ENCODE measurements around the gene COL7A1.
"Not testable (repeated sequence)": the region's sequence is repeated elsewhere in the genome, so short reads cannot be mapped to it uniquely, and the experiment has no call there.

Gene COL7A1

DNA sequence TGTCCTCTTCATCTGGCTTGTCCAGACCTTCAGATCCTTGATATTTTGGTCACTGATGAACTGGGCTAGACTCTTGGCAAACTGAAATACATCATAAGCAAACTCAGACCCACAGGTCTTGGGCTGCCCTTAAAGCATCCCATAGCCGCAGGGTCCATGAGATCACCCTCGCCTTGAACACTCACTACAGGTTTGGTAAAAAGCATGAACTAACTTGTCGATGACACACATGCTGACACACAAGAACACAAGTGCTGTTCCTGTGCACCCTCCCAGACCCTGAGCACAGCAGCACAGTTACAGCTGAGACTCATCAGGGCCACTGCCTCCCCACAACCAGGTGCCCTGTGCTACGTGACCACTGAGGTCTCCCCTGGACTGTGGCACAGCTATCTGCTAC, 59.6 kb downstream of the COL7A1 start:
- no peak for DNase-seq

DNA sequence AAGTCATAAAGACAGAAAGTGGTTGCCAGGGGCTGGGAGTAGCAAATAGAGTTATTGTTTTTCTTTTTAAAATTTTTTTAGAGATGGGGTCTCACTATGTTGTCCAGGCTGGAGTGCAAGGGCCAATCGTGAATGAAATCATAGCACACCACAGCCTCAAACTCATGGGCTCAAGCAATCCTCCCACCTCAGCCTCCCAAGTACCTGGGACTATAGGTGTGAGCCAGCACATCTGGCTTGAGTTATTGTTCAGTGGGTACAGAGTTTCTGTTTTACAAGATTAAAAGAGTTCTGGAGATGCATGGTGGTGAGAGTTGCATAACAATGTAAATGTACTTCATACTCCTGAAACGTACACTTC, 62.2 kb downstream of the COL7A1 start:
- DNase-seq, result no peak

DNA sequence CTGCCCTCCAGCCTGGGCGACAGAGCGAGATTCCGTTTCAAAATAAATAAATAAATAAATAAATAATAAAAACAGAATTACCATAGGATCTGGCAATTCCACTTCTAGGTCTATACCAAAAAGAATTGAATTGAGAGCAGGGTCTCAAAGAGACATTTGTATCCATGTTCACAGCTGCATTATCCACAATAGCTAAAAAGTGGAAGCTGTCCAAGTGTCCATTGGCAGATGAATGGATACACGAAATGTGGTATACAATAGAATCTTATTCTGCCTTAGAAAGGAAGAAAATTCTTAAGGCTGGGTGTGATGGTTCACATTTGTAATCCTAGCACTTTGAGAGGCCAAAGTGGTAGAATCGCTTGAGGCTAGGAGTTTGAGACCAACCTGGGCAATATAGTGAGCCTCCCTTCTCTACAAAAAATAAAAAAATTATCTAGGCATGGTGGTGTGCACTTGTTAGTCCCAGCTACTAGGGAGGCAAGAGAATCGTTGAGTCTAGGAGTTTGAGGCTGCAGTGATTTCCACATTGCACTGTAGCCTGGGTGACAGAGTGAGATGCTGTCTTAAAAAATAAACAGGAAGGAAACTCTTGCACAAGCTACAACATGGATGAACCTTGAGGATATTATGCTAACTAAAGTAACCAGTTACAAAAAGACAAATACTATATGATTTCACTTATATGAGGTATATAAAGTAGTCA, 62.7 kb downstream of the COL7A1 start:
- DNase-seq, result no peak

DNA sequence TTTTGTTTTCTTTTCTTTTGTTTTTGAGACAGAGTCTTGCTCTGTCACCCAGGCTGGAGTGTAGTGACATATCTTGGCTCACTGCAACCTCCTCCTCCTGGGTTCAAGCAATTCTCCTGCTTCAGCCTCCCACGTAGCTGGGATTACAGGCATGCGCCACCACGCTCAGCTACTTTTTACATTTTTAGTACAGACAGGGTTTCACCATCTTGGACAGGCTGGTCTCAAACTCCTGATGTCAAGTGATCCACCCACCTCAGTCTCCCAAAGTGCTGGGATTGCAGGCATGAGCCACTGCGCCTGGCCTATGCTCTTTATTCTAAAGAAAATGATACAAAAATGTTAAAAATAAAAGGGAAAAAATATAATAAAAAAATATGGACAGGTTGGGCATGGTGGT, 64.4 kb downstream of the COL7A1 start:
- DNase-seq, result not testable (repeated sequence)

DNA sequence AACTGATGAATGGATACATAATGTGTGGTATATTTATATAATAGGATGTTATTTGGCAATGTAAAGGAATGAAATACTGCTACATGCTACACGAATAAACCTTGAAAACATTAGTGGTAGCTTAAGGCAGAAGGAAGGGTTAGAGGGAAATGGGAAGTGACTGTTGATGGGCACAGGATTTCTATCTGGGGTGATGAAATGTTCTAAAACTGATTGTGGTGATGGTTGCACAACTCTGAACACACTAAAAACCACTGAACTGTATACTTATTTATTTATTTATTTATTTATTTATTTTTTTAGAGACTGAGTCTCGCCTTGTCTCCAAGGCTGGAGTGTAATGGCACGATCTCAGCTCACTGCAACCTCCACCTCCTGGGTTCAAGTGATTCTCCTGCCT, 66.4 kb downstream of the COL7A1 start:
- no peak for DNase-seq

DNA sequence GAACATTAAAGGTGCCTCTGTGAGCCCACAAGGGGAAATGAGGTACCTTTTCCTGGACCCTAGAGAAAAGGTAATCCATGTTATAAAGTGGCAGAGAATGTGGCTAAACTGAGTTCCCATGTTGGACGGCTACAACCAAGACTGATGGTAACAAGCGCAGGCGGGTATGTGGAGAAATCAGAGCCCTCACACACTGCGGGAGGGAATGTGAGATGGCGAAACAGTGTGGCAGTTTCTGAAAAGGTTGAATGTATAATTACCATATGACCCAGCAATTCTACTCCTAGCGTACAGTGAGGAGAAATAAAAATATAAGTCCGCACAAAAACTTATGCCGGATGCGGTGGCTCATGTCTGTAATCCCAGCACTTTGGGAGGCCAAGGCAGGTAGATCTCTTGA, 67.1 kb downstream of the COL7A1 start:
- DNase-seq, result no peak

DNA sequence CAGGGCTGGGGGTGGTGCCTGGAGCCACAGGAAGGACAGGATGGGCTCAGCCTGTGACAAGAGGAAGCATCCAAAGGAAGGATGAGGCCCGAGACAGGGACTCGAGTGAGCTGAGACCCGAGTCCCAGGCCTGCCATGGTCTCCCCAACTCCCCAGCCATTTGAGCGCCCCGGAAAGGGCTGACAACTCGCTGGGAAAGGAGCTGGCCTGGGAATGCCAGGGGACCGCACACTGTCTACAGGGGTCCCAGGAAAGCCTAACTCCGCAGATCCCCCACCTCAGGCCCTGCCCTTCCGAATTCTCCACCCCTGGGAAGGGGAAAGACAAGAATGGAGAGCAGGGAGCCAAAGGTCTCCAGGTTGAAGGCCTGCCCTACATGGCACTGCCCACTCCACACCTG, 70.2 kb downstream of the COL7A1 start:
- no peak for DNase-seq

DNA sequence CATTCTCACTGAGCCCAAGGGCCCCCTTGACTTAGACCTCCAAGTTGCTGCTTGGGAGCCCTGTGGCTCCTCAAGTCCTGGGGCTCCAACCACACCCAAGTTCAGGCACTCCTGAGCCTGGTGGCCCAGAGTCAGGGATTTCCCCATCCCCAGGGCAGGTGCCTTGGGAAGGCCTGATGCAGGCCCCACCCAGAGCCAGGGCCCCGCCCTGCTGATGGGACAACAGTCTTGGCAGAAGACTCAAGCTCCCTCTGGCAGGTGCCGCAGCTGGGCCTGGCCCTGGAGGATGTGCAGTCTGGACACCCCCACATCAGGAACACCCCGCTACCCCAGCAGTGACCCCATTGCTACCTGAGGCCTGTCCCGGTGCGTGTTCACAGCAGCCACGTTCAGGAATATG, 73.5 kb downstream of the COL7A1 start:
- DNase-seq, result no peak

DNA sequence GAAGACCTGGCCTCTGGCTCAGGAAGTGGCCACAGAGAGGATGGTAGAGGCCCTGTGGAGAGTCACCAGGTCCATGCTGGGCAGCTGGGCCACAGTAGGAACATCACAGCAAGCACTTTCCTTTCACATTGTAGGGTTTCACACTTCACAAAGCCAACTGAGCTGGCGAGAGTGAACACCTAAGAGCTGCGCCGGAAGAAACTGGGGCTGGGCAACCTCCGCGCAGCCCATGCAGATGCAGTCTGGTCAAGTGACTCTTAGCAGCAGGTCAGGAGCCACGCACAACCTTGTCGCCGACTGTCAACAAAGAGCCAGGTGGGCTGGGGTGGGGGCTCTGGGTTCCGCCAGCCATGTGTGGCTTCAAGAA, 75.9 kb downstream of the COL7A1 start:
- no peak for DNase-seq

DNA sequence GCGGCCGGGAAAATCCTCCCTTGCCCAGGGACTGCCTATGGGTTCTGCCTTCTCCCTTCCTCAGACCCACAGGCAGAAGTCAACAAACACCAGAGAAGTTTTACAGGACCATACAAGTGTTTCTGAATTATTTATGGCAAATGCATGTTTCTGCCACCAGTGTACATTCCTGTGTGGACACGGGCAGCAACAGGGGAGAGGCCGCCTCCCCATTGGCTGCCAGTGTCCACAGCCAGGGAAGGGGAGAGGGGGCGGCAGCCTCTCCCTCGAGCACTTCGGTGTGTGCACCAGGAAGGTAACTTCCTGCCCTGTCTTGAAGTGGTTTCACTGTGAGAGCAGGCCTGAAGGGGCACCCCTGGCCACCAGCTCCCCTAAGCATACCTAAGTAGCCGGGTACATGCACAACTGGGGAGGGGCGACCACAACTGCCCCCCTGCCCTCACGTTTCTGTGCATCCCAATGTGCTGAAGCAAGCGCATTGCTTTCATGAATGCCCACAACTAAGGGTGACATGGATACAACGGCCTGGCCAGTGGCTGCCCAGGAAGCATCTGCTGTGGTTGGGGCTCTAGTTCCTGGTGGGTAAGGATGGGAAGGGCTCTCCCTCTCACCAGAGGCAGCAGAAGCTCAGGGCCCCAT, 76.4 kb downstream of the COL7A1 start:
- DNase-seq, result no peak

DNA sequence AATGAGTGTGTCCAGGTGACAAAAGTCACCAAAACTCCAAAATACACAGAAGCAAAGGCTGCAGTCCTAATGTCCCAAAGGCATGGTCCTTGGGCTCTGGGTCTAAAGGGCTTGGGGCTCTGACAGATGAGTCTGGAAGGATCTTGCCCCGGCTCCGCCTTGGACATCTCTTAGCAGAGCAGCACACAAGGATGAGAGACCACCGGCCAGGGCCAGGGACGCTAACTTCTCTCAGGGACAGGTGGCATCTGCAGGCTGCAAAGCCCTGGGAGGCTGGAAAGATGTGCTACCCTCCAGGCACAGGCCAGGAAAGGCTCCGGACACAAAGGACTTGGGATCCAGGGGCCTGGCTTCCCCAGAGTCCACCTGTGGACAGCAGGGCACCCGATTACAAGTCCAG, 77.1 kb downstream of the COL7A1 start:
- DNase-seq, result no peak

DNA sequence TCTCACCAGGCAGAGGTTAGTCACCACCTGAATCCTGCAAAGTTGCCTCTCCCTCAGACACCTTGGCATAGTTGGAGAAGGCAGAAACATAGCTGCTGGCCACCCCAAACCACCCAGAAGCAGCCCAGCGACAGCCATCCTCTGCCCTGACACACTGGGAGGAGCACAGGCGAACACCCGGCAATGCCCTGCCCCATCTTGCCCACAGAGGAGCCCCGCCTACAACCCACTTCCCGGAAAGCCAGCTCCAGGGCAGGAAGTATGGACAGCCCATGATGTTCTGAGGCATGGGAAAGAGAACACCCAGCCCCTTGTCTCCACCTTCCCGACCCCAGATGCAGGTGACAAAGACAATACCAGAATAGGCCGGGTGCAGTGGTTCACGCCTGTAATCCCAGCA, 78.6 kb downstream of the COL7A1 start:
- peak; percentile 8 for DNase-seq

DNA sequence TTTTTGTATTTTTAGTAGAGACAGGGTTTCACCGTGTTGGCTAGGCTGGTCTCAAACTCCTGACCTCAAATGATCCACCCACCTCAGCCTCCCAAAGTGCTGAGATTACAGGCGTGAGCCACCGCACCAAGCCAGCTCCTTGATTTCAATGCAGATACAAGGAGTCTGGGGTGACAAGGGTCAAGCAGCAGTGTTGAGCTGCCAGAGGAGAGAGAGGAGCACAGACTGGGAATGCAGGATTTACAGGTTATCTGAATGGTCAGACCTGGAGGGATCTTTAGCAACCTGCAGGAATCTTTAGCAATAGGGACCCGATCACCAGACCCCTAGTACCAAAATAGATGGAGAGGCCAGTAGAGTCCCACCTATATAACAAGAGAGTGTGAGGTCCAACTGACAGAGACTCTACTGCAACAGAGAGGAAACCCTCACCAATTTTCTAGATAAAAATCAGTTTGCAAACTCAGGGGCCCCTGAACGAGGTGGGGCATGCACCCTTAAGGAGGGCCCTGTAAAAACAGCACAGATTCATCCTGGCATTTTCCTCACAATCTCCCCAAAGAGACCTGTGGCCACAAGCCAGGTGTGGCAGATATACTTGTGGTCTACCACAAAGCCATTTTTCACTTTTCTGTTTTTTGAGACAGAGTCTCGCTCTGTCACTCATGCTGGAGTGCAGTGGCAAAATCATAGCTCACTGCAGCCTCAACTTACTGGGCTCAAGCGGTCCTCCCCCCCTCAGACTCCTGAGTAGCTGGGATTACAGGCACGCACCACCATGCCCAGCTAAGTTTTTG, 80.5 kb downstream of the COL7A1 start:
- no peak for DNase-seq
